Measurements from ENCODE around the gene MIPEP. TPM values are rescaled to one million over a fixed set of nuclear protein-coding genes. Genes with fewer than 3 reads are reported as not detected.
A peak's percentile ranks its signal among the peaks of the same experiment; 100 is the strongest.

MIPEP gene
- total RNA-seq, result 10 to 100 TPM; 11.0 to 23.0 (median 20.0) TPM

DNA sequence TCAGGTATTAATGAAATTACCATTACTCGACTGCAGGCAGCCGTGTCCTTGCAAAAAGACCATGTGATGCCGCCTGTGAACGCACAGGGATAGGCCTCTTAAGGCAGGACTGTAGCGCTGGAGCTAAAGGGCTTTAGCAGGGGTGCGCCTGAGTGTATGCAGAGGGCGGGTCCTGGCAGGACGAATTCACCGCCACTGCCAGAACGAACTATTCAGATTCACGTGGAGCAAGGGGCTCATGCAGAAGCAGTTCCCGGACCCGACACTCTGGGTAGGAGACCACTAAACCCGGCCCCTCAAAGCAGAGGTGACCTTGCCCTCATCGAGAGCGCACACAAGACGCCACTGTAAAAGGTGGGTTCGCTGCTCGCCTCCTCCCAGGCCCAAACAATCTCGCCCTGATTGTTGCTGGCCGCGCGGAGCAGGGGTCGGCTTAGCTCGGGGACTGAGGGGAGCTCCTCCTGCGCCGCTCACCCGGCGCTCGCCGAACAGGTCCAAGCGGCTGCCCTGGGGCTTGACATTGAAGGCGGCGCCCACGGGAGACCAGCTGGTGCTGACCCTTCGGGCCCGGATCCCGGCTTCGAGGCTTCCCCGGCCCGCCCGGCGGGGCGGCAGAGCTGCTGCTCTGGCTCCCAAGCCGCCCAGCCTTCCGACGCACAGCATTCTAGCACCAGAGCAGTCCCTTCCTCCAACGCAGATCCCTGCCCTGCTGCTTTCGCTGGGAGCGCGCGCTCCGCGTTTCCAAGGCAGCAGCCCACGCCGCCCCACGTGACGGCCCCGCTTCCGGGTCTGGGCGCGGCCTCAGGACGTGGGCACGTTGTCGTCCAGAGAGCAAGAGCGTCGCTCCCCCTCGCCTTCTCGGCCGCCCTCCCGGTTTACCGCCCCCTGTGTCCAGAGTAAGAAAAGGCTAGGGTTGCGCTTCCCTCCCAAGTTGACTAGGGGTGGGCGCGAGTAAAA, at the start of gene MIPEP:
MIPEP (minus strand) TSS at position 743 of the 957 bp plus-strand sequence; CDS start at position 663, 80 bp downstream.
- Histone ChIP-seq H3K9me3 (no peaks in the 10 kb centered on the region), H3K36me3 (no peaks in the 10 kb centered on the region), H3K4me1 (peaks cover 0 to 6% of the 10 kb centered on the region in 2 donors), H3K27me3 (no peaks in the 10 kb centered on the region), H3K27ac (peak within 1 kb of the TSS; percentile 92 to 93), H3K4me3 (peak within 1 kb of the TSS; percentile 79 to 91 (median 84))
- peak; percentile 78 to 92 (median 88) for TF ChIP-seq POLR2AphosphoS5 (IDR thresholded peaks at IDR 0.05)
- TF ChIP-seq, protein P1, sequence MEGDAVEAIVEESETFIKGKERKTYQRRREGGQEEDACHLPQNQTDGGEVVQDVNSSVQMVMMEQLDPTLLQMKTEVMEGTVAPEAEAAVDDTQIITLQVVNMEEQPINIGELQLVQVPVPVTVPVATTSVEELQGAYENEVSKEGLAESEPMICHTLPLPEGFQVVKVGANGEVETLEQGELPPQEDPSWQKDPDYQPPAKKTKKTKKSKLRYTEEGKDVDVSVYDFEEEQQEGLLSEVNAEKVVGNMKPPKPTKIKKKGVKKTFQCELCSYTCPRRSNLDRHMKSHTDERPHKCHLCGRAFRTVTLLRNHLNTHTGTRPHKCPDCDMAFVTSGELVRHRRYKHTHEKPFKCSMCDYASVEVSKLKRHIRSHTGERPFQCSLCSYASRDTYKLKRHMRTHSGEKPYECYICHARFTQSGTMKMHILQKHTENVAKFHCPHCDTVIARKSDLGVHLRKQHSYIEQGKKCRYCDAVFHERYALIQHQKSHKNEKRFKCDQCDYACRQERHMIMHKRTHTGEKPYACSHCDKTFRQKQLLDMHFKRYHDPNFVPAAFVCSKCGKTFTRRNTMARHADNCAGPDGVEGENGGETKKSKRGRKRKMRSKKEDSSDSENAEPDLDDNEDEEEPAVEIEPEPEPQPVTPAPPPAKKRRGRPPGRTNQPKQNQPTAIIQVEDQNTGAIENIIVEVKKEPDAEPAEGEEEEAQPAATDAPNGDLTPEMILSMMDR (IDR thresholded peaks at IDR 0.05), result peak; percentile 50 to 73 (median 72)
- peak; percentile 60 for TF ChIP-seq POLR2A (IDR thresholded peaks at IDR 0.05)
- peak; percentile 90 to 91 for DNase-seq (ENCODE audit: low spot score in 2 of 2)
- intact Hi-C loops (cut with DNase I; ENCODE audit: low total_unique reads), result no loop called here

GRCh38 chr13:23934520-23934919, 45.3 kb upstream of the MIPEP start:
- Histone ChIP-seq H3K27ac (no peak overlapping the region), H3K4me1 (no peaks in the 10 kb centered on the region), H3K36me3 (no peaks in the 10 kb centered on the region), H3K9me3 (no peaks in the 10 kb centered on the region), H3K4me3 (no peak overlapping the region), H3K27me3 (no peaks in the 10 kb centered on the region)
- no peak for DNase-seq (ENCODE audit: low spot score in 2 of 2)
- intact Hi-C loops (cut with DNase I; ENCODE audit: low total_unique reads), result no loop called here
- TF ChIP-seq POLR2A (IDR thresholded peaks at IDR 0.05), result no peak
- TF ChIP-seq, protein P1 (IDR thresholded peaks at IDR 0.05), result no peak
- no peak for TF ChIP-seq POLR2AphosphoS5 (IDR thresholded peaks at IDR 0.05)

DNA sequence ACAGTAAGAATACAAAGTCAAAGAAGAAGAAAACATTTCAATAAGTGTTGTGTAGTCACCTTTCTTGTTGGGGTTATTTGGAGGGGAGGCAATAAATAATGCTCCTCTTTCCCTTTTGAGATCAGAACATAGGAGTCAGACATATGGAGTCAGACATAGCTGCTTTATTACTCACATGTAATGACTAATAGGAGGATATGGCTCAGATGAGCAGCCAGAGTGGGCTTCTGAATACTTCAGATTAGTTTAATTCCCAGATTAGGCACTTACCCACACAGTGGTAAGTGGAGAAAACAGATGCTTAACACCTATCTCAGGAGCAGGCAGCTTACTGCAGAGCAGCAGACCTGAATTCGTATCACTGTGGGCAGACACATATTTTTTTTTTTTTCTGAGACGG, 39.8 kb upstream of the MIPEP start:
- Histone ChIP-seq H3K27me3 (no peaks in the 10 kb centered on the region), H3K4me1 (no peaks in the 10 kb centered on the region), H3K27ac (no peak overlapping the region), H3K9me3 (no peaks in the 10 kb centered on the region), H3K36me3 (no peaks in the 10 kb centered on the region), H3K4me3 (no peak overlapping the region)
- no peak for DNase-seq (ENCODE audit: low spot score in 2 of 2)
- TF ChIP-seq POLR2A (IDR thresholded peaks at IDR 0.05) (no peak), POLR2AphosphoS5 (IDR thresholded peaks at IDR 0.05) (no peak)
- TF ChIP-seq, protein P1 (IDR thresholded peaks at IDR 0.05), result no peak
- intact Hi-C loops (cut with DNase I; ENCODE audit: low total_unique reads), result no loop called here

- no peak for DNase-seq (ENCODE audit: low spot score in 2 of 2)
- no peak overlapping the region for H3K27ac ChIP-seq
- no peak for TF ChIP-seq POLR2AphosphoS5 (IDR thresholded peaks at IDR 0.05)
- TF ChIP-seq, protein P1 (IDR thresholded peaks at IDR 0.05), result no peak
- TF ChIP-seq POLR2A (IDR thresholded peaks at IDR 0.05), result no peak
- H3K9me3 ChIP-seq, result no peaks in the 10 kb centered on the region
- intact Hi-C loops (cut with DNase I; ENCODE audit: low total_unique reads), result no loop called here
- H3K36me3 ChIP-seq, result no peaks in the 10 kb centered on the region
- H3K27me3 ChIP-seq, result no peaks in the 10 kb centered on the region
- no peak overlapping the region for H3K4me3 ChIP-seq
- no peaks in the 10 kb centered on the region for H3K4me1 ChIP-seq
These were observed 33.8 kb upstream of the MIPEP start for GRCh38 chr13:23923031-23923430.

Measured in breast epithelium (tissue), 4 donors.